GM18858 (cell line): ENCODE data around the gene TNFAIP3.
A peak's percentile ranks its signal among the peaks of the same experiment; 100 is the strongest.

Source experiments
- ATAC-seq: cut with Tn5 transposase; IDR thresholded peaks from one replicate; pipeline ENCODE4 v1.9.1; 2021; ENCODE audit not compliant: unreplicated experiment

TNFAIP3 gene

GRCh38 chr6:137863091-137863797 is 3.8 kb upstream of the TNFAIP3 start:
- no peak for ATAC-seq

DNA sequence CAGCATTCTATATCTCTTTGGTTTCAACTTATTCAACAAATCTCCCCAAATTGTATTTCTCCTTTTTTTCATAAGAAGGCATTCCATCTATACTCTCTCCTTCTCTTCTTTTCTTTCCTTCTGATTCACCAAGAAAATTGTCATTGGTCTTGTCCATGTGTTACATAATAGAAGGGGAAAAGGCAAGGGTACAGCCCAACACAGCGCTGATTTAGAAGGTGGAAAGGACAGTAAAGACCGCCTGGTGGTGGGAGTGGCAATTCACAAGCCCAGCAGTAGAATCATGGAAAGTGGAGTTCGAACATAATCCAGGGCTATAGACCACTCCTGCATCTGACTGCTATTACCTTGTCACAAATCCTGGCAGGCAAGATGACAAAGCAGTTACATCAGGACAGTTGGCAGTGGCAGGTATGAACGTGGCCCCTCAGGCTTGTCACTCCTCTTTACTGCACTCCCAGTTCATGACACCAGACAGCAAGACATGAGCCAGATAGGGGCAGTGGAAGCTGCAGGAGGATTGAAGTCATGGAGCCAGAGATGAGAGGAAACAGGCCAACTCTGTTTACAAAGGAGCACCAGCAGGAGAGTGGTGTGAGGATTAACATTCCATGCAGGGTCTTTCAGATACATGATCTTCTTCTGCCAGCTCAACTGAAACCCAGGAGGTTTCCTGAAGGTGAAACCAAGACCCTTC is 2.1 kb upstream of the TNFAIP3 start:
- ATAC-seq: no peak

GRCh38 chr6:137866200-137866913 is 702 bp upstream of the TNFAIP3 start:
- ATAC-seq: peak; percentile 8

DNA sequence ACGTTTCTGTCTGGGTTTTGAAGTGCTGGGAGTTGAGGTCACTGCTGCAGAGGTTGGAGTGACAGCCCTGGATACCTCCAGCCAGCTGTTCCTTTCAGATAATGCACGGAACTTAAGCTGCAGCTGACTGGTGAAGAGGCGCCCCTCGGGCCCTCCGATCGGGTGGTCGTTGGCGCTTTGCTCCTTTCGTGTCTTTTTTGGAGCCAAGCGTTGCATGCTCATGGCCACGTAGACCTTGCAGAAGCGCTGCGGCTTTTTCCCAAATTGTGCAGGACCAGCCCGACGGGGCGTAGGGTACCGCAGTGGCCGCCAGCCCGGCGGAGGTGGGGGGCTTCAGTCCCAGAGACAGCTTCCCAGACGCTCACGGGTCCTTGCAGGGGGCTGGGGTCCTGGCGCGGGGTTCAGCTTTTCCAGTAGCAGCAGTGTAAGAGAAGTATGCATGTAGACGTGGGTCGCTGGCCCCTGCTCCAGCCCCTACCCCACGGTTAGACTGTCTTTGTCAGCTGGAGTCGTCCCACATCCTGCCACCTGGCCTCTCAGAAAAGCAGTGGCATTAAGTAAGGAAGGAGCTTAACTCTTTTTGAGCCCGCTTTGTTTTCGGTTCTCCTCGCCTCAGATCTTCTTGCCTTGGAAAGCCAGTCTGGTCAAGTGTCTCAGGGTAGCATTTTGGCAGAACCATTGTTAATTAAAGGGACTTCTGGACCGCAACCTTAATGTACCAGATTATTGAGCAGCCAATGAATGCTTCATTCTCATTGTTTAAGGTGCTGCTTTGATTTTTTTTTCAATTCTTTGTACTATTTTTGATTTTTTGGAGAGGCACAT is 838 bp downstream of the TNFAIP3 start:
- ATAC-seq: no peak

GRCh38 chr6:137868721-137869548 is 1.9 kb downstream of the TNFAIP3 start:
- ATAC-seq: no peak

- ATAC-seq: no peak
Observed at GRCh38 chr6:137869549-137870307, 2.7 kb downstream of the TNFAIP3 start.

- no peak for ATAC-seq
Observed at GRCh38 chr6:137870308-137870644, 3.2 kb downstream of the TNFAIP3 start.

DNA sequence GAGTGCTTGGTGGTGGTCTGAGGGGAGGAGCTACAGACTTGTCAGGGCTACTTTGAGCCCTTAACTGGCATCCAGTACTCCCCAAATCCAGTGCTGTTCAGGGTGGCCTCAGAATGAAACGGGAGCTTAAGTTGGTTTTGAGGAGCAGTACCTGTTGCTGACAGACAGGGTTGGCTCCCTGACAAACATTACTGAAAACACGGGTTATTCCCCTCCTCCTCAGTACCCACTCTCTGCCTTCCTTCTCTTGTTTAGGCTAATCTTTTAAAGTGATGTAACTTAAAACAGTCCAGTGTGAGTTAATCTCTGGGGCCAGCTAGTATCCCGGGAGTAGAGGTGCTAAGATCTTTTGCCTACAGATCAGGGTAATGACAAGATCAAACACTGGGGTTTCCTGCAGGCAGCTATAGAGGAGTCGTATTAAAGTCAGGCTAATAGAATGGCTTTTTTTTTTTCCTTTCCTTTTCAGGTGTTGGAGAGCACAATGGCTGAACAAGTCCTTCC is 3.7 kb downstream of the TNFAIP3 start:
- ATAC-seq: no peak

DNA sequence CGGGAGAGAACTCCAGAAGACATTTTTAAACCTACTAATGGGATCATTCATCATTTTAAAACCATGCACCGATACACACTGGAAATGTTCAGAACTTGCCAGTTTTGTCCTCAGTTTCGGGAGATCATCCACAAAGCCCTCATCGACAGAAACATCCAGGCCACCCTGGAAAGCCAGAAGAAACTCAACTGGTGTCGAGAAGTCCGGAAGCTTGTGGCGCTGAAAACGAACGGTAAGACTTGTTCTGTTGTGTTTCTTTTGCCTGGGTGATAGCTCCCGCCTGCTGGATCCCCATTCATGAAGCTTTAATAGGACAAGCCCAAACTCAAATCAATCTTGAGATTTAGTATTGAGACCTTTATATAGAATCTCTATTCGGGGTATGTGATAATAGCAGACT is 4.2 kb downstream of the TNFAIP3 start:
- ATAC-seq: no peak

- ATAC-seq: no peak
Observed at GRCh38 chr6:137871831-137872454, 4.9 kb downstream of the TNFAIP3 start.

- ATAC-seq: no peak
Observed at GRCh38 chr6:137872581-137873115, 5.6 kb downstream of the TNFAIP3 start.

DNA sequence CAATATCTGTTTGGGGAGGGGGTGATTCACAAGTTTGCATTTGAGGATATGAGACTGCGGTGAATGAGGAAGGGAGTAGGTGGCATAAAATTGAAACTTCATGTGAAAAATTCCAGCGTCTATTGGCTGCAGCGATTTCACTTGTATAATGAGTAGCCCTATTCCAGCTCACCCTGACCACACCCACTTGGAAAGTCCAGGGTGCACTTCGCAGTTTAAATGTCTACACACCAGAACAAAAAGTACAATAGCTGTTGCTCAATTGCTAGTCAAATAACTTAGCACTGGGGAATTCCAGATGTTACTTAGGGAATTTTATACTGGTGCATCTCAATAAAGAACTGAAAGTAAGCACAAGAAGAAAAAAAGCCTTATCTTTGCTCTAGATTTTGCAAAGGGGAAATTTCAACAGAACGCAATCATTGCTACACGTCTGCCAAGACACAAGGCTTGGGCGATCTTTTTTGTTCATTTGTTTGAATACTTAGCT is 6.3 kb downstream of the TNFAIP3 start:
- ATAC-seq: peak; percentile 39

DNA sequence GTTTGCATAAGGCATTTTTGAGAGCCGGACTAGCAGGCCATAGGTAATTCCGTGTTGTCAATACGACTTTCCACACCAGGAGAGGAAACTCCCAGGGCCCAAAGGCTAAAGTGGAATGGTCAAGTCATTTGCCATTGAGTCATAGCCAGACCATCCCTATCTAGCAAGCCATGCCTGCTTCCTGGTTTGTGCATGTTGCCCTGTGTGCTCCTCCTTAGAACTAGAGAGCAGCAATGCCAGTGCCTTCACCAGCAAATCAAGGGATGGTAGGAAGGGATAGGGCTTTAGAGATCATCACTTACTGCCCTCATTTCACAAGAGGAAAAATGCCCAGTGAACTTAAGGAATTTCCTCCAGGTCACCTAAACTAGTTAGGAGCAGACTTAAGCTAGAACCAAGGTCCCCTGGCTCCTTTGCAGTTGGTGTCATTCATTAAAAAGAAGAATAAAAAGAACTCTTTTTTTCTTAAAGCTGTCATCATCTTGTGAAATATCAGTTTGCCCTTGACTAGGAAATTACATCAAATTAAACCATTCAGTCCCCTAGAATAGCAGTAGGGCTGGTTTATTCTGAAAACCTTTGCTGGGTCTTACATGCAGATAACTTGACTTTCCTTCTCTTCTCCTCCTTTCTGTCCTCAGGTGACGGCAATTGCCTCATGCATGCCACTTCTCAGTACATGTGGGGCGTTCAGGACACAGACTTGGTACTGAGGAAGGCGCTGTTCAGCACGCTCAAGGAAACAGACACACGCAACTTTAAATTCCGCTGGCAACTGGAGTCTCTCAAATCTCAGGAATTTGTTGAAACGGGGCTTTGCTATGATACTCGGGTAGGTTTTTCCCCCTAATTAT is 7.4 kb downstream of the TNFAIP3 start:
- ATAC-seq: no peak

DNA sequence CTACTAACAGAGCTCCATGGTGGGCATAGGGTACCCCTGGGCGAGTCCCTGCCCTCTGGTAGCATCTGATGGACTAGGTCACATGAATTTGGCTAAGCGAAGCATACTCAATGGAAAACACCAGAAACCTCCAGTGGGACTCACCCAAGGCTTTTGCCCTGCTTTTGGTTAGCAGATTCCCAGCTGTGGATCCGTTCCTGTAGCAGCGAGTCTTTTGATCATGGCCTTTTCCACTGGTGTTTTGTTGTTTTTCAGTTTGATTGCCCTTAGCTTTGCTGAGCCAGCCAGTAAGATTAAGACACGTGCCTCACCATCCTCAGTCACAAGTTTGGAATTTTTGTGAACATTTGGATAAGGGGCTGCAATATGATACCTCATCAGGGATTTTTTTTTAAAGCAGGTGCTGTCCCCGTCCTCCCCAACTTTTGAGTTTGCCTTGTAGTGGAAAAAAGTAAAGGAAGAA is 8.0 kb downstream of the TNFAIP3 start:
- ATAC-seq: no peak

DNA sequence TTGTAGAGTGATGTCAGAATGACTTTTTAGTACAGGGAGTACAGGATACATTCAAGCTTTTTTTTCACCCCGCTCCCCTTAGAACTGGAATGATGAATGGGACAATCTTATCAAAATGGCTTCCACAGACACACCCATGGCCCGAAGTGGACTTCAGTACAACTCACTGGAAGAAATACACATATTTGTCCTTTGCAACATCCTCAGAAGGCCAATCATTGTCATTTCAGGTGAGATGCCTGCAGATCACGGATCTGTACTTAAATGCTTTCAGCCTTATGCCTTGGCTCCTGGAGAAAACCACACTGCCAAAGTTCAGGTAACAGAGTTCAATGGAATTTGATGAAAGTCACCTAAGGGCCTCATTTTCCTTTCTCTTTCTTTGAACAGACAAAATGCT is 8.5 kb downstream of the TNFAIP3 start:
- ATAC-seq: no peak

GRCh38 chr6:137876547-137876946 is 9.5 kb downstream of the TNFAIP3 start:
- no peak for ATAC-seq

DNA sequence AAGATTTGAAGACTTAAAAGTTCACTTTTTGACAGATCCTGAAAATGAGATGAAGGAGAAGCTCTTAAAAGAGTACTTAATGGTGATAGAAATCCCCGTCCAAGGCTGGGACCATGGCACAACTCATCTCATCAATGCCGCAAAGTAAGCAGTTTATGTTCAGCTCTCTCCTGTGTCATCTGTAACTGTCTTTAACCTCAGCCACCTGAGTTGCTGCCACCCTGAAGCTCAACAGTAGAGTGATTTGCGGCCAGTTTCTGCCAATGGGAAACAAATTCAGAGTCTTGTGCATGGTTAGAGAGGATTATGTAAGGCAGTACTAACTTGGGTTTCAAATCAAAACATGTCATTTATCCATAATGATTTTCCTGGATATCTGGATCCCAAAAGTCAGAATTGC is 10.1 kb downstream of the TNFAIP3 start:
- no peak for ATAC-seq

DNA sequence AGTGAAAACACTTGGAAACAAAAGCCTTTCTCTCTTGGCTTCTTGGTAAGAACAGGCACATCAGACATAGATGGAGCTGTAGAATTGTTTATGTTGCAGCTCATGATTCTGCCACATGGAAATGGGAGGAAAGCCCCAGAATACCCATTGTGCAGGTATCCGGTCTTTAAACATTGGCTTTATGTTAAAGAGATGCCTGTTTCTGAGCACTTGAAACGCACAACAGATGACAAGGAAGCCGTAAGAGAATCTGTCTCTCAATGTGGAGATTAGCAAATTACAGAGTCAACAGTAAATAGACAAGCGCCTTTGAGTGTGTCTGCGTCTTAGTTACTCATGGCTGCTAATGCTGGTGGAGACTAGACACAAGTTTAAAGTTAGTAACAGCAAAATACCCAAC is 10.5 kb downstream of the TNFAIP3 start:
- ATAC-seq: no peak
